ENCODE measurements around the gene MEIS1. TPM values are rescaled to one million over a fixed set of nuclear protein-coding genes. Genes with fewer than 3 reads are reported as not detected.

MEIS1 gene
- total RNA-seq, 1 experiment from 2014 or later = 4.4 TPM

DNA sequence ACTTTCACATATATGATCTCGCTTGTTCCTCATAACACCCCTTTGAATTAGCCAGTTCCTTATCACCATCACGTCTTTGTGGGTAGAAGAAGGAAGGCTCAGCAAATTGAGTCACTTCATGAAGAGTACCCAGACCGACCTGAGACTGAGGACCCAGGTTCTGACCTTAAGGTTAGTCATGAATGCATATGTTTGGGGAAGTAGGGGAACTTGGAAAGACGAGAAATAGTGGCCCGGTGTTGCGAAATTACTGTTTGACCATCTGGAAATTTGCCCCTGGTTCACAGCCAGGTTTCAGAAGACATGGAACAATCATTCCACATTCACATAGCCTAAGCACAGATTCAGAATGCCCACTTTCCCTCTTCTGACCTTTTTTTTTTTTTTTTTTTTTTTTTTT lies 59.8 kb downstream of the MEIS1 start:
- intact Hi-C loops (cut with micrococcal nuclease) = loop anchor here (1.0 kb wide), 1 partner anchor 59 kb away; the partner anchor contains the start of gene MEIS1
- no TSS peak for BruUV-seq (replicated peaks)
- Mint-ChIP-seq H3K27ac (ENCODE audit: low read depth, unreplicated experiment) (peak overlapping the region; percentile 20), H3K4me3 (ENCODE audit: unreplicated experiment) (no peak overlapping the region), H3K27me3 (ENCODE audit: insufficient read depth, unreplicated experiment) (no peaks in the 10 kb centered on the region), H3K9me3 (ENCODE audit: unreplicated experiment) (no peaks in the 10 kb centered on the region), H3K36me3 (ENCODE audit: insufficient read depth, unreplicated experiment) (no peaks in the 10 kb centered on the region), H3K4me1 (ENCODE audit: insufficient read depth, unreplicated experiment) (peaks cover 57% of the 10 kb centered on the region)
- ChIA-PET POLR2A (interaction anchor here (1.0 to 4.8 kb wide), 6 partner anchors 20 to 76 kb away, joined by 3 to 48 read pairs (median 4); partner anchors contain the start of gene MEIS1), CTCF (interaction anchor here (0.6 kb wide), 1 partner anchor 68 kb away, joined by 3 read pairs; no protein-coding TSS in a partner anchor)
- DNase-seq (ENCODE audit: unreplicated experiment) = peak; percentile 95
- TF ChIP-seq, protein P1, sequence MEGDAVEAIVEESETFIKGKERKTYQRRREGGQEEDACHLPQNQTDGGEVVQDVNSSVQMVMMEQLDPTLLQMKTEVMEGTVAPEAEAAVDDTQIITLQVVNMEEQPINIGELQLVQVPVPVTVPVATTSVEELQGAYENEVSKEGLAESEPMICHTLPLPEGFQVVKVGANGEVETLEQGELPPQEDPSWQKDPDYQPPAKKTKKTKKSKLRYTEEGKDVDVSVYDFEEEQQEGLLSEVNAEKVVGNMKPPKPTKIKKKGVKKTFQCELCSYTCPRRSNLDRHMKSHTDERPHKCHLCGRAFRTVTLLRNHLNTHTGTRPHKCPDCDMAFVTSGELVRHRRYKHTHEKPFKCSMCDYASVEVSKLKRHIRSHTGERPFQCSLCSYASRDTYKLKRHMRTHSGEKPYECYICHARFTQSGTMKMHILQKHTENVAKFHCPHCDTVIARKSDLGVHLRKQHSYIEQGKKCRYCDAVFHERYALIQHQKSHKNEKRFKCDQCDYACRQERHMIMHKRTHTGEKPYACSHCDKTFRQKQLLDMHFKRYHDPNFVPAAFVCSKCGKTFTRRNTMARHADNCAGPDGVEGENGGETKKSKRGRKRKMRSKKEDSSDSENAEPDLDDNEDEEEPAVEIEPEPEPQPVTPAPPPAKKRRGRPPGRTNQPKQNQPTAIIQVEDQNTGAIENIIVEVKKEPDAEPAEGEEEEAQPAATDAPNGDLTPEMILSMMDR (IDR thresholded peaks at IDR 0.05; ENCODE audit: unreplicated experiment) = no peak

DNA sequence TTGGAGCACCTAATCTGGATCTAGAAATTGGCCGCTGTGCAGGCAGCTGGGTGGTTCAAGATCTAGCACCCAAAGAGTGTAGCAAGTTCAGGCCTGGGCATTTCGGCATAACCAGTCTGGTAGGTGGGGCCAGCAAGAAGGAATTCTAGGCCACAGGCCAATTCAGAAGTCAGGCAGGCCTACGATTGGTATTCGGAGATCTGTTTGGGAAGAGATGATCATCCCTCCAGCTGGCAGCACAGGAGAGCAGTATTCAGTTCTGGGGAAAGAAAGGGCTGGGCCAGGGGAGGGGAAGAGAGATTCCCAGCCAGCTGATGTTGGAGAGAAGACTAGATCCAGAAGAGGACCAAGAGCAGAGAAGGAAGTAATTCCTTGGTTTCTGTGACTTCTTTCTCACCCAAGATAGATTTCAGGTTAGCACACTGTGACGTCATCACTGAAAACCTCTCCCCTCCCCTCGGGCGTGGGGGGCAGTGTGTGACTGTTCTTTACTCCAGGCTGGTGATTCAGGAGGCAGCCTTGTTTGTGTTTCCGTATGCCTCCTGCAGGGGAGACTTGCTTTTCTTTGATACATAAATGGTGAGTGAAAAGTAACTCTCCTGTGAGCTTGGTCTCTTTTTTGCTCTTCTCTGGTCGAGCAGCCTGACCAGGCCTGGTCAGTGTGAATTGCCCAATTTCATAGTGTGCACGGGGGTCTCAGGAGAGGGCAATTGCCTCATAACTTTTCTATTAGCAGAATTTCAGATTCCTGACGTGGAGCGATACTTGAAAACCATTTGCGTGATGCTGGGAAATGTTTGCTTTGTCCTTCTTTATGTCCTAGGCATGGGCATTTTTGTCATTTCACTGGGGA lies 61.1 kb downstream of the MEIS1 start:
- TF ChIP-seq, protein P1 (IDR thresholded peaks at IDR 0.05; ENCODE audit: unreplicated experiment) = peak; percentile 27
- H3K36me3 Mint-ChIP-seq (ENCODE audit: insufficient read depth, unreplicated experiment) = no peaks in the 10 kb centered on the region
- H3K9me3 Mint-ChIP-seq (ENCODE audit: unreplicated experiment) = no peaks in the 10 kb centered on the region
- ChIA-PET CTCF (interaction anchor here (0.5 to 1.0 kb wide), 8 partner anchors 9 to 1153 kb away, joined by 3 to 5 read pairs (median 3); no protein-coding TSS in a partner anchor), POLR2A (interaction anchor here (0.6 to 4.8 kb wide), 14 partner anchors 10 to 1567 kb away, joined by 3 to 48 read pairs (median 4); partner anchors contain the start of genes C1D and MEIS1)
- peaks cover 50% of the 10 kb centered on the region for H3K4me1 Mint-ChIP-seq (ENCODE audit: insufficient read depth, unreplicated experiment)
- H3K27me3 Mint-ChIP-seq (ENCODE audit: insufficient read depth, unreplicated experiment) = no peaks in the 10 kb centered on the region
- peak overlapping the region; percentile 85 for H3K27ac Mint-ChIP-seq (ENCODE audit: low read depth, unreplicated experiment)
- no TSS peak for BruUV-seq (replicated peaks)
- DNase-seq (ENCODE audit: unreplicated experiment) = peak; percentile 95
- H3K4me3 Mint-ChIP-seq (ENCODE audit: unreplicated experiment) = peak overlapping the region; percentile 62
- intact Hi-C loops (cut with micrococcal nuclease) = loop anchor here (1.0 kb wide), 1 partner anchor 61 kb away; the partner anchor contains the start of gene MEIS1

DNA sequence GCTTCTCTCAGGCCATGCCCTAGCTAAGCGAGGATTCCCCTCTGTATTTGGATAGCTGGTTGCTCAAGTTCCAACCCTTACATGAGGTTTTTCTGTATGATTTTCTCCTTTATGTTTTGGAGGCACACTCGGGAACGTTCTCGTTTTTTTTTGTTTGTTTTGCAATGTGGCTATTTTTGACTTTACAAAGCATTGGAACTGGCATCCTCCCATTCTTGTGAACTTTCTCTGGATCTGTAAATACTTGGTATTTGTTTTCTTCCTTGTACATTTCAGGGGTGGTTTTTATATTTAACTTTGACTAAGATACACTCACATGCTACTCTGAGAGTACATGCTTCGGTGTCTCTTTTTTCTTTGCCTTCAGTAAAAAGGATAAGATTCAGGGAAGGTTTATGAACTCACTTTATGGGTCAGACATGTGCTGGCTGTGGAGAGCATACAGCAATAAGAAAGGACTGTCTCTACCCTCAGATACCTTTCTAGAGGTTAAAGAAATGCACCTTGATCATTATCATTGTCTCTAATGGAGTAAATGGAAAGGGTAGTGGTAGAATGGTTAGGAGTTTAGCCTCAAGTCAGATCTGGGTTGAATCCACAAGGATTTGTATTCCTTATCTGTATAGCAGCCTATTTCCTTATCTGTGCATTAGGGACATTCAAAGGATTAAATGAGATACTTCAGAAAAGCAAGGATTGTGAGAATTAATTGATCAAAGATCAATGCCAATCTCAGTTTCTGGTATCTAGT lies 61.9 kb downstream of the MEIS1 start:
- H3K27me3 Mint-ChIP-seq (ENCODE audit: insufficient read depth, unreplicated experiment) = no peaks in the 10 kb centered on the region
- TF ChIP-seq, protein P1 (IDR thresholded peaks at IDR 0.05; ENCODE audit: unreplicated experiment) = no peak
- ChIA-PET POLR2A (interaction anchor here (0.6 to 4.8 kb wide), 9 partner anchors 11 to 1566 kb away, joined by 3 to 48 read pairs (median 4); partner anchors contain the start of genes C1D and MEIS1), CTCF (interaction anchor here (0.6 to 0.7 kb wide), 3 partner anchors 8 to 772 kb away, joined by 3 read pairs; no protein-coding TSS in a partner anchor)
- H3K36me3 Mint-ChIP-seq (ENCODE audit: insufficient read depth, unreplicated experiment) = no peaks in the 10 kb centered on the region
- peak overlapping the region; percentile 85 for H3K27ac Mint-ChIP-seq (ENCODE audit: low read depth, unreplicated experiment)
- H3K4me3 Mint-ChIP-seq (ENCODE audit: unreplicated experiment) = peak overlapping the region; percentile 62
- H3K9me3 Mint-ChIP-seq (ENCODE audit: unreplicated experiment) = no peaks in the 10 kb centered on the region
- peaks cover 50% of the 10 kb centered on the region for H3K4me1 Mint-ChIP-seq (ENCODE audit: insufficient read depth, unreplicated experiment)
- intact Hi-C loops (cut with micrococcal nuclease) = no loop called here
- DNase-seq (ENCODE audit: unreplicated experiment) = peak; percentile 1
- BruUV-seq (replicated peaks) = TSS peak; percentile 50
